Left forelimb (tissue), 1 donor: ENCODE data around the gene CAPN5.

Experiments used
- DNase-seq: peaks from one replicate; pipeline ENCODE4 v3.0.0-alpha.2; 2018; ENCODE audit warnings: low spot score

The CAPN5 gene

GRCh38 chr11:77135069-77135468 is 68.3 kb downstream of the CAPN5 start:
- no peak for DNase-seq

- DNase-seq: no peak
Measured at GRCh38 chr11:77136074-77136473, 69.3 kb downstream of the CAPN5 start.

GRCh38 chr11:77136784-77137420 is 70.1 kb downstream of the CAPN5 start:
- no peak for DNase-seq

DNA sequence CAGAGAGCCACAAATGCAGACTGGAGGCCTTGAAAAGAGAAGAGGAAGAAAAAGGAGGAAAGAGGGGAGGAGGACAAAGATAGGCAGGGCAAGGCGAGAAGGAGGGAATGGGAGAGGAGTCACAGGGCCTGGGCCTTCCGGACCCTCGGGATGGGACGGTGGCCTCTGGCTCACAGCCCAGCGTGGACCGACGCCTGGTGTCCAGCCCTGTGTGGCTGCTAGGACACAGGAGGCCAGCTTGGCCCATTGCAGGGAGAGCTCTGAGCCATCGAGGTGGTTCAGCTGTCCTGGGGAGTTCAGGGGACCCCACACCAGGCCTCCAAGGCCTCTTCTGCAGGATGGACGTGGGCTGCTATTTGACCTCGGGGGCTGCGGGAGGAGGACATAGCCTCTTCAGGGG is 70.7 kb downstream of the CAPN5 start:
- no peak for DNase-seq

- DNase-seq: no peak
Measured at GRCh38 chr11:77138106-77138649, 71.4 kb downstream of the CAPN5 start.

DNA sequence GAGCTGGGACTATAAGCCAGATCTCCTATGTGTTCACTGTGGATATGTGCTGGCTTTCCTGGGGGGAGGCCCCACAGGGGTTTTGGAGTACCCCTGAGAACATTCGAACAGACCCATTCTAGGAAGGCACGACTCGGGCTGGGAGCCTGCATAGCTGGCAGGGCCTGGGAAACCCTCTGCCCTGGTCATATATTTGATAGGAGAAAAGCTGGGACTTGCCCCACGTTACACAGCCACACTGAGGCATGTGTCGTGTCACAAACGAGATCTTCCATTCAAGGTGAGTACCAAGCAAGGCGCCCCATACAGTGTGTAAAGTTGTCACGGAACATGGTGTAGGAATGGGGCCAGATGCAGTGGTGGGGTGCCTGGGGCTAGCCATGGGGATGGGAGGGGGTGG is 72.4 kb downstream of the CAPN5 start:
- no peak for DNase-seq

DNA sequence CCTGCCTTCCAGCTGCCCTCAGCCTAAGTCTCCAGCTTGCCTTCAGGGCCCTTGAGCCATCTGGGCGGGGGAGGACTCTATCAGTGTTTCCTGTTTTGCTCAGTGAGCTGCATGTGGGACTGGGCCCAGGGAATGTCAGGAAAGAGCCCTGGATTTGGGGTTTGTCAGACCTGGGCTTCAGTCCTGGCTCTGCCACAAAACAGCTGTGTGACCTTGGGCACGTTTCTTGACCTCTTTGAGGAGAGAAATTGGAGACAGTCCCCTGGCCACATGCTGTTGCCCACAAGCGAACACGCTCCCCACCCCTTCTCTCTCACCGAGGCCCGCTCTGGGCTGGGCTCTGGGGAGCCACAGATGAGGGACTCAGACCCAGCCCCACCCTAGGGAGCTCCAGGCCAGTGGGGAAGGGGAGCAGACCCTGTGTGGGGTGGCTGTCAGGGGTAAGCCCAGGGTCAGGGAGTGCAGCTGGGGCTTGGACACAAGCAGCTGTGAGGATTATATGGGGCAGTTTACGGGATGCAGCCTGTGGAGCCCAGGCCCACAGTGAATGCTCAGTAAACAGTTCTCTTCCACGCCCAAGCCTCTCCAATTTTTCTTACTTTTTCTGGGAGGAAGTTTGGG is 73.6 kb downstream of the CAPN5 start:
- no peak for DNase-seq

DNA sequence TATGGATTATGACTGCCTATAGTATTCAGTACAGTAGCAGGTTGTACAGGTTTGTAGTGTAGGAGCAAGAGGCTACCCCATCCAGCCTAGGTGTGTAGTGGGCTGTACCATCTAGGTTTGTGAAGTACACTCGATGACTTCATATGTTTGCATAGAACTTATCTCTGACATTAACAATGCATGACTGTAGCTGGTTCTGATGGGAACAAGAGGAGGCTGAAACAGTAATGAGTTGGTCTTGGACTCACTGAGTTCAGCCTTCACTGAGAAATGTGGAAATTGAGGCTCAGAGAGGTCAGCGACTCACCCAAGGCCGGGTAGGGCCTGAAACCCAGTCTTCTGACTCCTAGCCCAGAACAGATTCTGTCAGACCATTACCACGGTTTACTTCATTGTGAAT is 74.3 kb downstream of the CAPN5 start:
- no peak for DNase-seq

DNA sequence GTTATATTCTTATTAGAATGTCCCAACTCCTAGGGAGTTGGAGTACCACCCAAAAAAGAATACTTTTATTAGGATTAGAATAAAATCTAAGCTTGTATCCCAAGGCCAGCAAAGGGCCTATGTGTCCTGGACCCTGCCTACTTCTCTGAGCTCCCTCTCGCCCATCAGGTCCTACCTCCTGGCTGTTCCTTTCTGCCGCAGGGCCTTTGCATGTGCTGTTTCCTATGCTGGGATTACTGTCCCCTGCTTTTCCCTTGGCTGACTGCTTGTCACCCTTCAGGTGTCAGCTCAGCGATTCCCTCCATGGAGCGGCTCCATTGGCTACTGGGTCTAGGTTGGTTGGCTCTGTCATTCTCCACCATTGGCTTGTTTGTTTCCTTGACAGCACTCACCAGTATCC is 74.7 kb downstream of the CAPN5 start:
- no peak for DNase-seq

GRCh38 chr11:77142091-77142975 is 75.6 kb downstream of the CAPN5 start:
- DNase-seq: no peak

DNA sequence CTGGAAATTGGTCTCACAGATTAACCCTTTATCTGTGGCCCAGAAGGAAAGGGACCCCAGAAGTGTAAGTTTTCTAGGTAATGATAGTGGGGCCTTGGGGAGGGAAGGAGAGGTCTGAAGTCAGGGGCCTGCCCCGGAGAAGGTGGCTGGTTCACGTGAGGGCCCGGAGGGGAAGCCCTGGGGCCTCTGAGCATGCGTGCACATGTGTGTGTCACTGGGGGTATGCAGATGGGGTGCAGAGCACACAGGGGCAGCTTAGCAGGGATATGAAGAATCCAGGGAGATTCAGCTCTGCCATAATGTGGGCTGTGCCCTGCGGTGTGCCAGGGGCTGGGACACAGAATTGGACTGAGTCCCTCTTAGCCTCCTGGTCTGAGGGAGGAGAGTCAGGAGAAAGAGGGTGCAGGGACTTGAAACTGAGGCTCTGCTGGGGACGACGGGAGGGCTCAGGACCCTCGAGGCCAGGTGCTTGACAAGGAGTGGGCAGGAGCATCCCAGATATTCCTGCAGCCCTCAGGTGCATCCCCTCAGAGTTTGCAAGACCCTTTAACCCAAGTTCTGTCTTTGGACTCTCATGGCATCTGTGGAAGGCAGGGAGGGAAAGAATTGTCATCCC is 76.7 kb downstream of the CAPN5 start:
- DNase-seq: no peak

DNA sequence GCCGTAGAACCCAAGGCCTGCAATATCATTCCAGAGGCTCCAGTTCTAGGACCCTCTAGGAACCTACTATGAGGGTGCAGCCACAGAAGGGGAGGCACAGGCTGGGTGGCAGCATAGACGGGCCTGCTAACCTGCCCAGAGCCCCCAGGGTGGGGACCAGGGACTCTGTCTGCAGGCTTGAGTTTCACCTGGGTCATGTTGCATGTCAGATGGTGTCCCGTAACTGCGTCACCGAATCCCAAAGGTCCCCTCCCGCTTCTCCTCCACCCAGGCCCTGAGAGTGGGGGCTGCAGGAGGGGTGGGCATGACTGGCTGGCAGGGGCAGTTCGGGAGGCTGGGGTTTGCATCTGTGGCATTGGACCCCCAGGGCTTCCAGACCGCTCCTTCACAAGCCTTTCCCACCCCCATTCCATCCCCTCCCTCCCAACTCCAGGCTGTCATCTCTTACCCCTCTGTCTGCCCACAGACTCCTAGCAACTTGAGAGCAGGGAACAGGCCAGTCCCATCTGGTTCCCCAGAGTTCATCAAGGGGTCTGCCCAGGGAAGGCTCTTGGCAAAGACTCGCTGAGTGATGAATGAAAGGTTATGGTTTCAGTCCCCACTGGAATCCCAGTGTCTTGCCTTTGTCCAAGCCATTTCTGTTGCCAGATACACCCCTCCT is 77.6 kb downstream of the CAPN5 start:
- no peak for DNase-seq

DNA sequence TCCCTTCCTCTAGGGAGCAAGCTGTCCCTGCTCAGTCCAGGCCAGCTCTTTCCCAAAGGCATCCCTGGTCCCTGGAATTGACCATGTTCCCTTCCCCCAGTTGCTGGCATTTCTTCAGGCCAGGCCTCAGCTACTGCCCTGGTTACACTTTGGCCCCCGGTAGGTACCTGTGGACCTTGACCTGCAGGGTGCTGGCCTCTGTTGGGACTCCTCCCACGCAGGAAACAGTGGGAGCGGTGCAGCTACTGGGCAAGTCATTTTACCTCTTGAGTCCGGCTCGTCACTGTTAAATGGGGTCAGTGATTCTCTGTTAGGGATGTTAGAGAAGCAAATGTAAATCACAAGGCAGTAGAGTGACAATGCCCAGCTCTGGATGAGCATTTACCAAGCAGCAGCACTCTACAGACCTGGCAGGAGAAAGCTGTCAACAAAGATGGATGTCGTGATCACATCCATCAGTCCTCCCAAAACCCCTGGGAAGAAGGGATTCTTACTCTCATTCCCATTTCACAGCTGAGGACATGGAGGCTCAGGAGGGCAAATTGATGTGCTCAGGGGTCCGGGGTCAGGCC is 78.2 kb downstream of the CAPN5 start:
- DNase-seq: no peak

DNA sequence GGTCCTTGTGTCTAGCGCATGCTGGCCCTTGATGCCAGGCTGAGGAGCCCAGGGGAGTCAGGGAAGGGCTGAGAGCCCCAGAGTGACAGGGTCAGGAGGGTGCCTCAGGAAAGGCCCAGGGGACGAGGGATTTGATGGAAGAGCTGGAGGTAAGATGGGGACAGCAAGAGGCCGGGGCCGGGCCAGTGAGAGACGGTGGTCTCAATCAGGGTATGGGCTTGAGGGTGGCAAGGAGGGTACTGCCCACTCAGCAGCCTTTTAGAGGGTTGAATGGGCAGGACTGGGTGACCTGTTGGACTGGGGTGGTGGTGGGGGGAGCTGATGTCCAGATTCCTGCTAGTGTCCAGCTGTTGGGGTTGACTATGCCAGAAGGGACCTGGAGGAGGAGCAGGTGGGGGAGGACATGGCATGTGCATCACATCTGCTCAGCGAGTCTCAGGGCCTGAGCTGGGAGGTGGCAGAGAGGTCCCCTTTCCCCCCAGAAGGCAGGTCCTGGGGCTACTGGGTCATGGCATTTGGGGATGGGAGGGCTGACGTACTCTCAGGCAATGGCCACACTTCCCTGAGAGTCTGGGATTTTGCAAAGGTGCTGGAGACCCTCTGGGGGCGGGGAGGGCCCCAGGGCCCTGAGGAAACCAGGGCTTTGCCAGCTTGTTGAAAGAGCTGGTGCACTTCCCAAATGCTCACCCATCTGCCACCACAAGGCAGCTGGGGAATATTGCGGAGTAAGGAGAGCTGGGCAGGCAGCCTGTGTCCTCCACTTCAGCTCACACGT is 79.7 kb downstream of the CAPN5 start:
- DNase-seq: no peak

DNA sequence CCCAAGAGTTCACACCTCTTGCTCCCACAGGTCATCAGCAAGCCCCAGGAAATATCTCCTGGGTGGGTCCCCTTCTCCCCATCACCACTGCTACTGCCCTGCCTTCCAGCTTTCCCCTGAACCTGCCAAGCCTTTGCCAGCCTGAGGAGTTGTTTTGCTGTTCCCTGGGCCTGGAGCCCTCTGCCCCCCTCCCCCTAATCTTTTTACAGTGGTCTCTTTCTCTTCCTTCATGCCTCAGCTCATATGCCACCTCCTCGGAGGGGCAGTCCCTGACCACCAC is 80.2 kb downstream of the CAPN5 start:
- no peak for DNase-seq

- no peak for DNase-seq
Measured at GRCh38 chr11:77147668-77148321, 81.0 kb downstream of the CAPN5 start.

GRCh38 chr11:77148963-77149715 is 82.4 kb downstream of the CAPN5 start:
- DNase-seq: no peak

- DNase-seq: no peak
Measured at GRCh38 chr11:77149716-77150392, 83.1 kb downstream of the CAPN5 start.

DNA sequence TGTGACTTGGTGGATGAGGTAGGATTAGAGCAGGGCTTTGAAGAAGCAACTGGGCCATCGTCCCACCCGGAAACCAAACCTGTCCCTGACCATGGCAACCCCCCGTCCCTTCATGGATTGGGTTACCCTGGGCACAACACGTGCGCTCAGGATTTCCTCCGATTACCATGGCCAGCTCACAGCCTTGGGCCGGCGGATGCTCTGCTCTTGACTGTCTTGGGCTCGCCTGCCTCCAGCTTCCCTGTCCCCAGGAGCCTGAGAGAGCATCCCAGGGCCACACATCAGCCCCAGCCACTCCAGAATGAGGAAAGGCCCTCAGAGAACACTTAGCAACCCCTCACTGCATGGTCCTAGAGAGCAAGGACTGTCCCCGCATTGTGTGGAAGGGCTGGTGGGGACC is 84.1 kb downstream of the CAPN5 start:
- DNase-seq: no peak
